SJCRH30 (cell line): ENCODE measurements around the gene GCNT4. TPM values are rescaled to one million over a fixed set of nuclear protein-coding genes. Genes with fewer than 3 reads are reported as not detected.

Experiments
- DNase-seq, 2 experiments: peaks; one replicate each; pipeline ENCODE4 v3.0.0-alpha.2; 2015 to 2020
- H3K27ac ChIP-seq: fragments of 250-450 bp; sonication (Bioruptor Pico); 2 replicates; pipeline ENCODE4 v1.5.1; 2020; ENCODE audit warnings: mild to moderate bottlenecking, moderate library complexity
- H3K27me3 ChIP-seq: fragments of 250-450 bp; sonication (Bioruptor Pico); 2 replicates; pipeline ENCODE4 v1.5.1; 2020; ENCODE audit warnings: mild to moderate bottlenecking, moderate library complexity
- H3K36me3 ChIP-seq: fragments of 250-450 bp; sonication (Bioruptor Pico); 2 replicates; pipeline ENCODE4 v1.5.1; 2020; ENCODE audit warnings: mild to moderate bottlenecking, moderate library complexity
- H3K4me1 ChIP-seq: fragments of 250-450 bp; sonication (Bioruptor Pico); 2 replicates; pipeline ENCODE4 v1.5.1; 2020; ENCODE audit warnings: mild to moderate bottlenecking, moderate library complexity
- H3K4me3 ChIP-seq: fragments of 250-450 bp; sonication (Bioruptor Pico); 2 replicates; pipeline ENCODE4 v1.5.1; 2020; ENCODE audit warnings: mild to moderate bottlenecking, moderate library complexity
- H3K9me3 ChIP-seq: fragments of 250-450 bp; sonication (Bioruptor Pico); replicated peaks from 2 replicates; pipeline ENCODE4 v1.5.1; 2020; ENCODE audit warnings: mild to moderate bottlenecking, moderate library complexity
- total RNA-seq: library from RNA; depleted of rRNA; stranded (reverse); fragments of >200 nt; shearing (Covaris generic); gene quantifications from 2 replicates; pipeline ENCODE4 v1.2.3, GENCODE V29; 2014

Gene GCNT4
- total RNA-seq, 1 experiment from 2014 or later: 0.02 TPM

DNA sequence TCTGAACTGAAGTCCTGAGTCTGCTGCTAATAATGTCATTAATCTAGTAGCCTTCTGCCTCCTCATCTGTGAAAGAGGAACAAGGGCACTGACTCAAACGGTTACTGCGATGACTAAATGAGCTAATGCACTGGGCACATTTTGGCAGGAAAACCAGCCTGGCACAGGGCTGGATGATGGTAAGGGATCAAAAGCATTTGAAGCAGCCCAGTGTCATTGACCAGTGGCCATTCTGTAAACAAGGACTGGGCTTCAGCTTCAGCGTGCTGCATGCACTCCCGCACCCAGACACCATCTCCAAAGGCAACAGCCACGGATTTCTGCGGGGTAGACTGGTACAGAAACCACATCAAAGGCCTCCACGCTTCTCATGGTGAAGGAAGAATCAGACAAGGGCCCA, 8.0 kb downstream of the GCNT4 start:
- H3K4me3 ChIP-seq: no peak overlapping the region
- no peaks in the 10 kb centered on the region for H3K36me3 ChIP-seq
- DNase-seq: no peak
- H3K27me3 ChIP-seq: no peaks in the 10 kb centered on the region
- no peaks in the 10 kb centered on the region for H3K9me3 ChIP-seq
- H3K4me1 ChIP-seq: no peaks in the 10 kb centered on the region
- no peak overlapping the region for H3K27ac ChIP-seq

DNA sequence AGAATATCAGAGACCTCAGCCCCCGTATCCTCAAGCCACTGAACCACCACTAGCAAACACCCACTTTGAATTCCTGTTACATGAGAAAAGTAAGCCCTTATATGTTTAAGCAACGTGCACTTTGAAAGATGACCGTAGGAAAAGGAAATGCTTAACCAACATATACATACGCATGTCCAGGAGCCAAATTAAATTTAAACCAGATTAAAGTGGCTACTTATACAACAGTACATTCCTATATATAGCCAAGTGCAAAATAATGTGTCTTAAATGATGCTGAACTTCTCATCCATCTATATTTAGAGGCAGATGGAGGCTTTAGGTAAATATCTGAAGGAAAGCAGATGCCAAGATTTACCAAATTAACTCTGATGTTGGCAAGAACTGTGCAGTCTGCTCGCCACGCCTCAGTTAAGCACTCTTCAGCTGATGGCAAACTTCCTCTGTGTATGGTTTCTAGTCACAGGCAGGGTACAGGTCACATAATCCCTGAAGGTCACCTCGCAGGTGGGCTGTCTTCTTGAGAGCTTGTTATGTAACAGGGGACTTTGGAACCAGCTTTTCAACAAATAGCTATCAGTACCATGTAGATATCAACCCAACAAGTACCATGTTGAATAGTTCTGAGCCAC, 8.6 kb downstream of the GCNT4 start:
- H3K9me3 ChIP-seq: no peaks in the 10 kb centered on the region
- DNase-seq: no peak
- H3K27me3 ChIP-seq: no peaks in the 10 kb centered on the region
- H3K36me3 ChIP-seq: no peaks in the 10 kb centered on the region
- no peak overlapping the region for H3K4me3 ChIP-seq
- no peak overlapping the region for H3K27ac ChIP-seq
- H3K4me1 ChIP-seq: no peaks in the 10 kb centered on the region

DNA sequence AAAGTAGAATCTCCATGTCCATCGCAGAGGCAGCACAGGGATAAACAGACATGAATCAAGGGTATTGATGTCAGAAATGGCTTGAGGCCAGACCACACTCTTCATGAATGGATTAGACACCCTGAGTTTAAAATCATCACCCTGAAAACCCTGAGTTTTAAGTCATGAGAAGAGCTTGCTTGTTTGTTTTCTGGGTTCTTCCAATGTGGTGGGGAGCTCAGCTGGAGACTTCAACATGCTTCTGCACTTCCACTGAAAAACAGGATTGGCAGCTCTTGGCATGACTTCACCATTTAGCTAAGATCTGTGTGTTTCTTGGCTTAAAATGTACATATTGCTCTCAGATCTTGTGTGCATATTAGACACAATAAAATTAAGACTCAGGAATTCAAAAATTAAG, 9.8 kb downstream of the GCNT4 start:
- Histone ChIP-seq H3K27ac (no peak overlapping the region), H3K27me3 (no peaks in the 10 kb centered on the region), H3K4me3 (no peak overlapping the region), H3K4me1 (no peaks in the 10 kb centered on the region), H3K36me3 (no peaks in the 10 kb centered on the region), H3K9me3 (no peaks in the 10 kb centered on the region)
- DNase-seq: no peak

DNA sequence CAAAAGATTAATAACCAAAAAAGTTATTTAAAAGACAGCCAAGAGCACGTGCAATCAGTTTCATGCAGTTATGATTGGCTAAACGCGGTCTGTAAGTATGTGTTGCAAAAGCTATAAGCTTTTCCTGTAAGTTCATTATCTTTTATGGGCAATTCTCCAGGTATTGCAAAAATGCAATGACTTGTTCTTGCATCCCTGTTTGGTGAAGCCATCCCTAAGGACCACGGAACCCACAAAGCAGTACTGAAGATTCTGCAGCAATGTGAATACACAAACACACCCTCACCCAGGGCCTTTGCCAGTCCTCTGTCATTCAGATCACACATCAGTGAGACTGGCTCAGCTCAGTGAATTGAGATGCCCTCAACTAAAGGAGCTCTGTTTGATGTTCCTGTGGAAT, 11.4 kb downstream of the GCNT4 start:
- Histone ChIP-seq H3K27ac (no peak overlapping the region), H3K36me3 (no peaks in the 10 kb centered on the region), H3K27me3 (no peaks in the 10 kb centered on the region), H3K4me3 (no peak overlapping the region), H3K4me1 (no peaks in the 10 kb centered on the region), H3K9me3 (no peaks in the 10 kb centered on the region)
- DNase-seq: no peak

DNA sequence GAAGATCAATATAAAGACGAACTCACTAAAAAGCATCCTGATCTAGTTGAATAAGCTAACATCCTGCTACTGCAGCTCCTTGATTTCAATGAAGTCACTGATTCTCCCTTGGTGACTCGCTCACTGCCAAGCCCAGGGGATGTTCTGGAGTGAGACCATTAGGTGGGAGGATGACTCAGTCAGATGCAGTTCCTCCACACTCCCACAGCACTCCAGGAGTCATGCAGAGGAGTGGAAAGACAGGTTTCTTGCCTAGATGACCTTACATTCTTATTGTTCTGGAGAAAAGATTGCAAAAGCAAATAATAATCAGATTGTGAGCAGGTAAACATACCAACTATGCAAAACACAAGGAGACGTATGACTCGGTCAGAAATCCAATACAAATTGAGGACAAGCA, 15.3 kb downstream of the GCNT4 start:
- H3K9me3 ChIP-seq: no peaks in the 10 kb centered on the region
- H3K27ac ChIP-seq: no peak overlapping the region
- DNase-seq: no peak
- H3K27me3 ChIP-seq: no peaks in the 10 kb centered on the region
- H3K4me3 ChIP-seq: no peak overlapping the region
- H3K36me3 ChIP-seq: no peaks in the 10 kb centered on the region
- no peaks in the 10 kb centered on the region for H3K4me1 ChIP-seq

DNA sequence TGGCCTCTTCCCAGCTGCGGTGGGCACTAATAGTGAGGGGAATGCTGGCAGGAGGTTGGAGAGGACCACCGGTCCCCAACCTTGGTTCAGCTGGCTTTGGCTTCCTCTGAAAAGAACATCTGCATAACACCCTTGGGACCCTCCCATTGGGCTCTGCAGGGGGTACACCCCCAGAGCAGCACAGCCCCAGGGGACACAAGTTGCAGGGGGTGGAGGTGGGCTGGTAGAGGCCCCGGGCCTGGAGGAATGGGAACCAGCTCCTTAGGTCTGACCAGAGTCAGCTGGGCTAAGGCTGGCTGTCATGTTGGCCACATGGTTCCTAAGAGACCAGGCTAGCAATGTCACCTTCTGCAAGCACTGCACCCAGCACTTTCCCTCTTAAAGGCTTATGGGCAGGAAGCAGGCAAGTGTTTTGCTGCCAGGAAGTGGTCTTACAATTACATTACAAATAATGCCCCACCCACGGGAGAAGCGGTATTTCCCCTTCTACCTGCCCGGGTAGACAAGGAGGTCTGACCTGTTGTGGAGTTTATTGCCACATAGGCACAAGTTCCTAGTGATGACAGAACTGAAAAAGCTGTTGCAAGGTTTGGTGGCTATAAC, 18.1 kb downstream of the GCNT4 start:
- H3K9me3 ChIP-seq: no peaks in the 10 kb centered on the region
- no peak overlapping the region for H3K4me3 ChIP-seq
- no peaks in the 10 kb centered on the region for H3K27me3 ChIP-seq
- no peaks in the 10 kb centered on the region for H3K36me3 ChIP-seq
- no peak for DNase-seq
- H3K27ac ChIP-seq: no peak overlapping the region
- no peaks in the 10 kb centered on the region for H3K4me1 ChIP-seq

DNA sequence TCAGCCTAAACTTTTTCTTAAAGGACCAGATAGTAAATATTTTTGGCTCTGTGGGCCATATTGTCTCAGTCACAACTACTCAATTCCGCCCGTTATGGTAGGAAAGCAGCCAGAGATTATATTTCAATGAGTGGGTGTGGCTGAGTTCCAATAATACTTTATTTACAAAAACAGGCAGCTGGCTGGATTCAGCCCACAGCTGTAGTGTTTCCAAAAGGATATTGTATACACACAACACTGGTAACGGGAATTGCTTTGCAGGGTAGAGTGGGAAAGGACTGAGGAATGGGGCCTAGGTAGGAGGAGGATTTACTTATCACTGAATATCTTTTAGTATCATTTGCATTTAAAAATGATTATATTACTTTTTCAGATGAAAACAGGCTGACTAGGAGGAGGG, 21.0 kb downstream of the GCNT4 start:
- no peak for DNase-seq
- no peaks in the 10 kb centered on the region for H3K9me3 ChIP-seq
- H3K4me3 ChIP-seq: no peak overlapping the region
- H3K27me3 ChIP-seq: no peaks in the 10 kb centered on the region
- H3K4me1 ChIP-seq: no peaks in the 10 kb centered on the region
- H3K36me3 ChIP-seq: no peaks in the 10 kb centered on the region
- H3K27ac ChIP-seq: no peak overlapping the region

DNA sequence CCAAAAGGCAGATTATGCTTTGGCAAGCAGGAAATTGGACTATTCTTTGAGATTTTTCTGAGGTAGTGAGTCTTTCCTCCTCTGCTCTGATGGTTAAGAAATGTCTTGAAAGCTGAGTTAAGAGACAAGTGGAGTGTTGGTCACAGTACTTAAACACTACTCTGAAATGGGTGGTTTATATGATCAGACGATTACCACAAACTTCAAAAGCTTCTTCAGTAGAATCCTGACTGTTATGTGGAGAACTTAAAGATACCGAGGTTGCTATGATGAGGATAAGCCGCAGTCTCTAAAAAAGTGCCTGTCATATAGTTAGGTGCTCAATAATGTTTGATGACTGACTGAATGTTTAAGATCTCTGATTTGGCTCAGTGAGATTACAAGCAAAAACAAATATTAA, 24.3 kb downstream of the GCNT4 start:
- no peaks in the 10 kb centered on the region for H3K36me3 ChIP-seq
- no peaks in the 10 kb centered on the region for H3K4me1 ChIP-seq
- no peak for DNase-seq
- no peaks in the 10 kb centered on the region for H3K27me3 ChIP-seq
- no peak overlapping the region for H3K27ac ChIP-seq
- no peaks in the 10 kb centered on the region for H3K9me3 ChIP-seq
- H3K4me3 ChIP-seq: no peak overlapping the region

DNA sequence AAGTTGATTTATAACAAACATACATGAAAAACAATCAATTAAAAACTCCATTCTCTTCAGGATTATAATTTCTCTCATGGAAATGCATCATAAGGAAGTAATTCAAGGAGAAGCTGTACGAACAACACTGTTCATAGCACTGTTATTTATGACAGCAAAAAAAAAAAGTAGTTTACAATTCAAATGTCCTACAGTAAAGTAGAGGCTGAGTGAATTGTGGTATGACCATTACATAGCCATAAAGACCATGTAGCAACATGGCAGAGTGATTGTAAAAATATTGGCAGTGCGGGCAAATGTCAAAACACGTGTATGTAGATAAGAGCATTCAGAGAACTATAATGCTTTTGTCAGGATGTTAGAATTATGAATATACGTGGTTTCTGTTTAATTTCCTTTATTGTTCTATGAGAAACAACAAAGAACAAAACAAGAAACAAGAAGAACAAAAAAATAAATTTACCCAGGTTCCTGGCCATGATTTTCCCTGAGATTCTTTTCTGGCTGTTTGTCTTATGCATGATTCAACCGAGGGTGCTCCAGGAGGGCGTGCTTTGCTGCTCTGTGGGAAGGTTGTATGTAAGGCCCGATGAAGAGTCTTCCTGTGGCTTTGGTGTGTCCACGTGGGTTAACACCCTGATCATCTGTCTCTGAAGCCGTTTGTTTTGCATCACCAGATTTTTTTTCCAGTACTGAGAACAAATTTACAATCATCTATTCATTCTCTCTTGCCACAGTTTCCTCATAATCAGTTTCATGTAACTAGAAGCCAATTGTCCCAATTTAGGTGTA, 28.8 kb downstream of the GCNT4 start:
- no peaks in the 10 kb centered on the region for H3K4me1 ChIP-seq
- no peak for DNase-seq

DNA sequence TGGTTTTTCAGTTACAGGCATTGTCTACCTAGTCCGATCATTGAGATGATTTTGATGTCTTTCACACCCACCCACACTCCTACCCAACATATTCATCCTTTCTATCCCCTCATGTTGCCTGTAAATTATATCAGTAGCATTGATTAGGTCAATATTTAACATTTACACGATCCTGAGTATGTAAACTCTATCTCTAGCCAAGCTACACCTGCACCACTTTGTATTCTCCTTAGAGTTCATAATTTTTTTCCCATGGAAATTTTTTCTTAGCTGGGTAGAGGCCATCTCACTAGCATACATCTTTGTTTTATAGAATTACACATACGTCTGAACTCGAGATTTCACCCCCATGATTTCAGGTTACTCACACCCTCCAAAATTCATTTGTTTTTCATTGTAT, 30.6 kb downstream of the GCNT4 start:
- H3K4me1 ChIP-seq: no peaks in the 10 kb centered on the region
- DNase-seq: no peak
- H3K27me3 ChIP-seq: no peaks in the 10 kb centered on the region
- H3K27ac ChIP-seq: no peak overlapping the region
- no peaks in the 10 kb centered on the region for H3K36me3 ChIP-seq
- H3K4me3 ChIP-seq: no peak overlapping the region
- no peaks in the 10 kb centered on the region for H3K9me3 ChIP-seq

More for the DNA sequence above, 28.8 kb downstream of the GCNT4 start:
- Histone ChIP-seq H3K27me3 (no peaks in the 10 kb centered on the region), H3K9me3 (no peaks in the 10 kb centered on the region), H3K27ac (no peak overlapping the region), H3K36me3 (no peaks in the 10 kb centered on the region), H3K4me3 (no peak overlapping the region)

DNA sequence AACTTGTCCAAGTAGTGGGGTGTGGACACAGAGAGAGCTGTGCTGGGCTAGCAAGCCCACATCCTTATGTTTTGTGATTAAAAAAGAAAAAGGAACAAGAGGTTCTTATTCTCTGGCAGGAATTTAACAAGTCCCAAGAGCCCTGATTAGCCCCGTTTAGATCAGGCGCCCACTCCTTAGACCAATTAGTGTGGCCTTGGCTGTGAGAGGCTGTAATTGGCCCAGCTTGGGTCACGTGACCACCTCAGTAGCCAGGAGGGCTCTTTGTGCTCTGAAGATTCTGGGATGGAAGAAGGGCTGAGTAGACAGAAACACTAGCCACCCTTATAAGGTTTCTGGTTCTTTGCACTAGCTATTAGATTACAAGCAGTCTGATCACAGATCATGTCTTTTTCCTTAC, 31.1 kb downstream of the GCNT4 start:
- H3K27ac ChIP-seq: no peak overlapping the region
- H3K4me3 ChIP-seq: no peak overlapping the region
- no peaks in the 10 kb centered on the region for H3K9me3 ChIP-seq
- DNase-seq: peak in 1 of 2 experiments; percentile 42
- H3K4me1 ChIP-seq: no peaks in the 10 kb centered on the region
- H3K27me3 ChIP-seq: no peaks in the 10 kb centered on the region
- no peaks in the 10 kb centered on the region for H3K36me3 ChIP-seq

DNA sequence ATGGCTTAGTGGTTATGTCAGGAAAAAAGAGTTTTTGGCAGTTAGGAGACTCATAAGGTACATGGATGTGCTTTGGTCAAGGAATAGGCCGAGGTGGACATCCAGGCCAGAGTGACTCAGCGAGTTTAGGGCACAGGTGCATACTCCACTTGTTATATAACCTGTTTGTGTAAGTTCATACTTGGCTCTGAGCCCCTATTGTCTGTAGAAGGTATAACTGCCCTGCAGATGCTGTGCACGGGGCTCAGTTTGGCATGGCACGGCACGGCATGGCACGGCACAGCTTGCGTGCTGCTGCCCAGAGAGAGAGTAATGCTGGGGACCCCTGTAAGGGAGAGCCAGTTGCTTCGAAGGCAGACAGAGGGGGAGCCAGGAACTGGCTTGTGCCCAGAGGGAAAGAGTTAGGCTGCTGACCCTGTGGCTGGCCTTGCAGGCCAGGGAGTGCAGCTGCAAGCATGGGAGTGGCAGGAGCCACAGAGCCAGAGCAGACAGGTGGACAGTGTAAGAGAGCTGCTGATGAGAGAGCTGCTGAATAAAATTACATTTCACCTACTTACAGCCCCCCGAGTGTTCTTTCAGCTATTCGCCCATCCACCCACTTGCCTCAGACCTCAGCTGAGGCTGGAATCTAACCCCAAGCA, 32.2 kb downstream of the GCNT4 start:
- no peak for DNase-seq
- H3K27ac ChIP-seq: no peak overlapping the region
- no peak overlapping the region for H3K4me3 ChIP-seq
- no peaks in the 10 kb centered on the region for H3K36me3 ChIP-seq
- H3K27me3 ChIP-seq: no peaks in the 10 kb centered on the region
- H3K4me1 ChIP-seq: no peaks in the 10 kb centered on the region
- no peaks in the 10 kb centered on the region for H3K9me3 ChIP-seq

DNA sequence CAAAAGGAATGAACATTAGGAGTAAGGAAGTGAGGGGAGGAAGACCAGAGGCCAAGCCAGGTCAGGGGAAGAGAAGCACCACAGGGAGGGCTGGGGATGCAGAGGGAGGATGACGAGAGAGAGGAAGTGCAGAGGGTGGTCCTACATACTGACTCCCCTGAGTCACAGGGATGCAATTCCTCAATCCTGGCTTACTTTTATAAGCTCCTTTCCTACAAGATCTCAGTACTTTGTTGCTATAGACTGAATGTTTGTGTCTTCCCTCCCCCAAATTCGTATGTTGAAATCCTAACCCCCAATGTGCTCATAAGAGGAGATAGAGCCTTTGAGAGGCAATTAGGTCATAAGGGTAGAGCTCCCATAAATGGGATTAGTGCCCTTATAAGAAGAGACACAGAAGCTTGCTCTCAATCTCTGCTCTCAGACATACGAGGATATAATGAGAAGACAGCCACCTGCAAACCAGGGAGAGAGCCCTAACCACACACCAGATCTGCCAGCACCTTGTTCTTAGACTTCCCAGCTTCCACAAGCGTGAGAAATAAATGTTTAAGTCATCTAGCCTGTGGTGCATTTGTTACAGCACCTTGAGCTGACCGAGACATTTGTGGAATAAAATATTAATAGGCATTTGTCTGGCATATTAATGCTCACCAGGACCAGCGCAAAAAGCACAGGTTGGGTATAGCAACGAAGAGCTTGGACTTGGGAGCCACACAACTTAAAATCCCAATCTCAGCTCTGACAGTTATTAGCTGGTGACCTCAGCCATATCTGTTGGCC, 33.4 kb downstream of the GCNT4 start:
- Histone ChIP-seq H3K27ac (no peak overlapping the region), H3K4me3 (no peak overlapping the region), H3K9me3 (no peaks in the 10 kb centered on the region), H3K36me3 (no peaks in the 10 kb centered on the region), H3K27me3 (no peaks in the 10 kb centered on the region), H3K4me1 (no peaks in the 10 kb centered on the region; the same call in 1 of the 2 replicates)
- no peak for DNase-seq

DNA sequence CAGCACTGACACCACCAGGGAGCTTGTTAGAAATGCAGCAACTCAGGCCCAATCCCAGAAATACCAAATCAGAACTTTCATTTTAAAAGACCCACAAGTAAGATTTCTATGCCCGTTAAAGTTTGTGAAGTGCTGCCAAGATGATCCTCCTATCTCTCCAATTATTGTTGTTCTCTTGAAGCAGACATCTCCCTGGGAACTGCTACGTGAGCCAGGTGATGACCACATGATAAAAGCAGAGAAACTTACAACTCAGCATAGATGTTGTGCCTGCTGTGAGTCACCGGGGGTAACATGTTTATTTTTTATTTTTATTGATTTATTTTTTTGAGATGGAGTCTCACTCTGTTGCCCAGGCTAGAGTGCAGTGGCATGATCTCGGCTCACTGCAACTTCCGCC, 34.4 kb downstream of the GCNT4 start:
- Histone ChIP-seq H3K27ac (no peak overlapping the region), H3K9me3 (no peaks in the 10 kb centered on the region), H3K4me1 (no peaks in the 10 kb centered on the region; the same call in 1 of the 2 replicates), H3K36me3 (no peaks in the 10 kb centered on the region), H3K4me3 (no peak overlapping the region), H3K27me3 (no peaks in the 10 kb centered on the region)
- DNase-seq: no peak
